Measurements from ENCODE around the gene NAA80. TPM values are rescaled to one million over a fixed set of nuclear protein-coding genes. Genes with fewer than 3 reads are reported as not detected.
A peak's percentile ranks its signal among the peaks of the same experiment; 100 is the strongest.

NAA80 gene
- total RNA-seq, 2 donors from 2014 or later: 24.4 to 37.8 TPM

DNA sequence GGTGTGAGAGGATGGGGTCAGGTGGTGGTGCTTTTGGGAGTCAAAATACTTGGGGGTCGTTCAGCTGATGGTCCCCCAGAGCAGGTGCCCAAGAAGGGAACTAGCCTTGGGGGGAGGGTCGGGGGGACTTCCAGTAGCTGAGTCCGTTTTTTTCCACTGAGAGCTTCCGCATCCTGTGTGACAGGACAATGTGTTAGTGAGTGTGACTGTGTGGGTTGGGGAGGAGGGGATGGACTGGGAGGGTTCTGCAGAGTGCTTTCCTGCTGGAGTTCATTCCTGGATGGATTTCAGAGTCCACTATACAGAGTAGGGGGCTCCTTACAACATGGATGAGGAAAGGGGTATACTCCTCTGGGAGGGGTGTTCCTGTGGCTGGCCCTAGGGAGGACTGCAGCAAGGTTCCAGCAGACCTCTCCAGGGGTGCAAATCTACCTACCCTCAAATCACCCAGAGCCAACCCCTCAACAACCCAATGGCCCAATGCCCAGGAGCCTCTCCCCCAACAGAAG is 23.9 kb upstream of the NAA80 start:
- Mint-ChIP-seq H3K4me1 (peaks cover 11% of the 10 kb centered on the region), H3K27ac (peak overlapping the region; percentile 25), H3K4me3 (peak overlapping the region; percentile 88)

DNA sequence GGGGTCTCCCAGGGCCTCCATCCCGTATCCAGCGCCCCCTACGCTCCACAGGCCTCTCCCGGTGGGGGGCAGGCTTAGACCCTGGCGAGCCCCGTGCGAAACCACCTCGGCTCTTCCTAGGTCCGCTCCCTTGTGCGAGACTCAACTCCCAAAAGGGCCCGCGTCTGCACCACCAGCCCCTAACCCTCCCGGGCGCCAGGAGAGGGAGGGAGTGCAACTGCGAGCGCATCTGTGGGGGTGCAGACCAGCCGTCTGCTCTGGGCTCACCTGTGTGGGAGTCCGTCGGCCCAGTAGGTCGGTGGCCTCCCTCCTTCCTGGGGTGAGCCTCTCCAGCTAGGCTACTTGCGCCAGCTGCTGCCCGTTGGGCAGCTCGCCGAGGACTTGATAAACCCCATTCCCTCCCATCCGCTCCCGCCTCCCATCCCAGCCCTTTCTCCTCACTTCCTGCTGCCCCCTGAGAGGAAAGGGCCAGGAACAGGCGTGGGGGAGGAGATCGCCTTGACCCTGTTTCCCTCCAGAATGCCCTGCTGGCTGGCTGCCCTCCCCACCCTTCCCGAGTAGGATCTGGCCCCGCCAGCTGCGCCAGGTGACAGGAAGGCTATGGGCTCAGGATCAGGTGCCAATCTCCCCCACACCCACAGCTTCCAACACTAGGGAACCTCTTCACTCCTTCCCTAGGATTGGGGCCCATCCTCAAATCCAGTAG is 23.3 kb upstream of the NAA80 start, which contains the start of gene HYAL2:
Gene HYAL2 (minus strand): TSS at position 360 of the 706 bp plus-strand sequence. CDS start 2,256 bp downstream, outside the sequence.
- Mint-ChIP-seq H3K27me3 (no peaks in the 10 kb centered on the region), H3K4me1 (peaks cover 11% of the 10 kb centered on the region), H3K27ac (peak within 1 kb of the TSS; percentile 88), H3K9me3 (no peaks in the 10 kb centered on the region), H3K36me3 (ENCODE audit: low read depth) (peaks cover 11% of the 10 kb centered on the region), H3K4me3 (peak within 1 kb of the TSS; percentile 88)
- no peak for ATAC-seq (replicated peaks)

More for the DNA sequence above, 23.9 kb upstream of the NAA80 start:
- H3K27me3 Mint-ChIP-seq: no peaks in the 10 kb centered on the region
- ATAC-seq (replicated peaks): no peak
- H3K36me3 Mint-ChIP-seq (ENCODE audit: low read depth): peaks cover 13% of the 10 kb centered on the region
- no peaks in the 10 kb centered on the region for H3K9me3 Mint-ChIP-seq

DNA sequence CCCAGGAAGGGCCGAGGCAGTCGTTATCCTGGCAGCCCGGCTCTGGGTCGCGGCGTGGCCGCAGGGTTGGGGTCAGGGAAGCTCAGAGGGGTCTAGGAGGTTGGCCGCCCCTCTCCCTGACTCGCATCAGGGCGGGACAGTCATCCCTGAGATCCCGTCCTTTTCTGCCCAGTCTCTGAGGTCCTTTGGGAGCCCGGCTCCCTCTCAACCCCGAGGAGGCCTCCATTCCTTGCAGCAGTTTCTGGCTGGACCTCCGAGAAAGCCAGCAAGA is 22.8 kb upstream of the NAA80 start:
- H3K27me3 Mint-ChIP-seq: no peaks in the 10 kb centered on the region
- H3K9me3 Mint-ChIP-seq: no peaks in the 10 kb centered on the region
- peaks cover 11% of the 10 kb centered on the region for H3K4me1 Mint-ChIP-seq
- no peak for ATAC-seq (replicated peaks)
- H3K36me3 Mint-ChIP-seq (ENCODE audit: low read depth): peaks cover 11% of the 10 kb centered on the region
- H3K27ac Mint-ChIP-seq: no peak overlapping the region
- H3K4me3 Mint-ChIP-seq: peak overlapping the region; percentile 88

GRCh38 chr3:50321336-50322114 is 22.3 kb upstream of the NAA80 start:
- H3K36me3 Mint-ChIP-seq (ENCODE audit: low read depth): peaks cover 11% of the 10 kb centered on the region
- no peaks in the 10 kb centered on the region for H3K27me3 Mint-ChIP-seq
- H3K27ac Mint-ChIP-seq: peak overlapping the region; percentile 88
- peaks cover 16% of the 10 kb centered on the region for H3K4me1 Mint-ChIP-seq
- H3K4me3 Mint-ChIP-seq: peak overlapping the region; percentile 88
- H3K9me3 Mint-ChIP-seq: no peaks in the 10 kb centered on the region
- peak; percentile 80 for ATAC-seq (replicated peaks)

GRCh38 chr3:50320853-50321335 is 21.7 kb upstream of the NAA80 start:
- Mint-ChIP-seq H3K4me1 (peaks cover 21% of the 10 kb centered on the region), H3K9me3 (no peaks in the 10 kb centered on the region), H3K4me3 (peak overlapping the region; percentile 88), H3K27ac (peak overlapping the region; percentile 87), H3K27me3 (no peaks in the 10 kb centered on the region), H3K36me3 (ENCODE audit: low read depth) (peaks cover 11% of the 10 kb centered on the region)
- ATAC-seq (replicated peaks): peak; percentile 61

DNA sequence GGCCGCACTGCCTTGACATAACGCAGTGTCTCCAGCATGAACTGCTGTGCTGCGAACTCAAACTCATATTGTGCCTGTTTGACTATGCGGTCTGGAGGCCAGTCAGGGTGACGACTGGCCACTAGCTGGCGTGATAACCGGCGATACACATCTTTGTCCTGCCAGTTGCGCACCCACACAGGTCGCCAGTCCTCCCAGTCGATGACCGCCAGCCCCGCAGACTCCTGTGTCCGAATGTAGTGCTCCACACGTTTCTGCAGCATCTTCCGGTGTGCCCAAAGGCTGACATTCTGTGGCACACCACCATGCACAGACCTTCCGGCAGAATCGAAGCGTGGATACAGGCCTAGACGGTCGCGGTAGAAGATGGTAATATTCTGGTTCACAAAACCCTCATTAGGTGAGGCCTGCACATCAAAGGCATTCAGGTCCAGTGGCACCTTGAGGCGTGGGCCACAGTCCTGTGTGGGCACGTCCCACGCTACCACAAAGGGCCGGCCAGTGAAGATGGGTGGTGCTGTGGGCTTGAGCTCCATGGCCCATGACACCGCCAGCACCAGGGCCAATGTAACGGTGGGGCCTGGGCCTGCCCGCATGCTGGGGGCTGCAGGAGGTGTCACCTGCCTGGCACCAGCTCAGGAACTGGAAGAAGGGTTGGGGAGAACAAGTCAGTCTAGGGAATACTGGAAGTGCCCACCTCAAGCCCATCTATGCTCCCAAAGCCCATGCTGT is 20.9 kb upstream of the NAA80 start:
- no peak for ATAC-seq (replicated peaks)
- peak overlapping the region; percentile 87 for H3K27ac Mint-ChIP-seq
- peaks cover 6% of the 10 kb centered on the region for H3K36me3 Mint-ChIP-seq (ENCODE audit: low read depth)
- no peaks in the 10 kb centered on the region for H3K27me3 Mint-ChIP-seq
- no peaks in the 10 kb centered on the region for H3K9me3 Mint-ChIP-seq
- H3K4me1 Mint-ChIP-seq: peaks cover 21% of the 10 kb centered on the region
- peak overlapping the region; percentile 88 for H3K4me3 Mint-ChIP-seq

GRCh38 chr3:50319181-50319893 is 20.1 kb upstream of the NAA80 start:
- H3K9me3 Mint-ChIP-seq: no peaks in the 10 kb centered on the region
- H3K4me1 Mint-ChIP-seq: peaks cover 21% of the 10 kb centered on the region
- H3K27me3 Mint-ChIP-seq: no peaks in the 10 kb centered on the region
- ATAC-seq (replicated peaks): no peak
- peak overlapping the region; percentile 88 for H3K4me3 Mint-ChIP-seq
- H3K36me3 Mint-ChIP-seq (ENCODE audit: low read depth): no peaks in the 10 kb centered on the region
- H3K27ac Mint-ChIP-seq: no peak overlapping the region

- H3K27me3 Mint-ChIP-seq: no peaks in the 10 kb centered on the region
- no peaks in the 10 kb centered on the region for H3K9me3 Mint-ChIP-seq
- peaks cover 21% of the 10 kb centered on the region for H3K4me1 Mint-ChIP-seq
- H3K4me3 Mint-ChIP-seq: peak overlapping the region; percentile 88
- H3K27ac Mint-ChIP-seq: no peak overlapping the region
- no peaks in the 10 kb centered on the region for H3K36me3 Mint-ChIP-seq (ENCODE audit: low read depth)
- no peak for ATAC-seq (replicated peaks)
Observed at GRCh38 chr3:50318615-50319014, 19.4 kb upstream of the NAA80 start.

GRCh38 chr3:50318163-50318562 is 19.0 kb upstream of the NAA80 start:
- Mint-ChIP-seq H3K27me3 (no peaks in the 10 kb centered on the region), H3K4me1 (peaks cover 21% of the 10 kb centered on the region), H3K4me3 (no peak overlapping the region), H3K9me3 (no peaks in the 10 kb centered on the region), H3K27ac (no peak overlapping the region), H3K36me3 (ENCODE audit: low read depth) (no peaks in the 10 kb centered on the region)
- no peak for ATAC-seq (replicated peaks)

DNA sequence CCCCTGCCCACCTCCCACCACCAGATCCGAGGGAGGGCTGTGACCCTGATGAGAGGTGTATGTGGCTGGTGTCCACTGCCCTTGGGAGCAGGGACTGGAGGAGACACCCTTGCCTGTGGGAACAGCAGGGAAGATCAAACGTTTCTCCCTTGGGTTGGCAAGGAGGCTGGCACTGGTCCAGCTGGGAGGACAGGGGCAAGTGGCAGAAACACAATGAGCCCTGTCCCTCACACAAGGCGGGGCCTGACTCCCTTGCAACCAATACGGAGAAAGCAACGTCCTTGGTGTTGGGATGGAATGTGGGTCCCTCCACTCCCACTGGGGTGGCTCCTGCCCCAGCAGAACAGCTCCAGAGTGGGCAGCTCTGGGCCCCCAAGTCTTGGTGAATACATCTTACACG is 18.1 kb upstream of the NAA80 start:
- ATAC-seq (replicated peaks): no peak
- Mint-ChIP-seq H3K4me3 (peak overlapping the region; percentile 71), H3K36me3 (ENCODE audit: low read depth) (no peaks in the 10 kb centered on the region), H3K27ac (peak overlapping the region; percentile 74), H3K27me3 (no peaks in the 10 kb centered on the region), H3K4me1 (peaks cover 21% of the 10 kb centered on the region), H3K9me3 (no peaks in the 10 kb centered on the region)

- Mint-ChIP-seq H3K27ac (peak overlapping the region; percentile 74), H3K9me3 (no peaks in the 10 kb centered on the region), H3K4me3 (peak overlapping the region; percentile 71), H3K4me1 (peaks cover 21% of the 10 kb centered on the region), H3K36me3 (ENCODE audit: low read depth) (no peaks in the 10 kb centered on the region), H3K27me3 (no peaks in the 10 kb centered on the region)
- ATAC-seq (replicated peaks): peak; percentile 80
Observed at GRCh38 chr3:50316657-50317242, 17.5 kb upstream of the NAA80 start.

- peak overlapping the region; percentile 47 for H3K27ac Mint-ChIP-seq
- H3K27me3 Mint-ChIP-seq: no peaks in the 10 kb centered on the region
Observed at GRCh38 chr3:50314816-50315215, 15.6 kb upstream of the NAA80 start.

GRCh38 chr3:50314342-50314741 is 15.1 kb upstream of the NAA80 start:
- Mint-ChIP-seq H3K27ac (peak overlapping the region; percentile 41), H3K36me3 (ENCODE audit: low read depth) (no peaks in the 10 kb centered on the region), H3K9me3 (no peaks in the 10 kb centered on the region), H3K27me3 (no peaks in the 10 kb centered on the region), H3K4me1 (peaks cover 13% of the 10 kb centered on the region), H3K4me3 (no peak overlapping the region)
- no peak for ATAC-seq (replicated peaks)

More at GRCh38 chr3:50314816-50315215, 15.6 kb upstream of the NAA80 start:
- no peaks in the 10 kb centered on the region for H3K36me3 Mint-ChIP-seq (ENCODE audit: low read depth)
- ATAC-seq (replicated peaks): no peak
- H3K9me3 Mint-ChIP-seq: no peaks in the 10 kb centered on the region
- H3K4me3 Mint-ChIP-seq: no peak overlapping the region
- peaks cover 16% of the 10 kb centered on the region for H3K4me1 Mint-ChIP-seq

Data from activated T-helper 17 cell treated with anti-CD3 and anti-CD28 coated beads, Interleukin-2, amount 50 U/mL, for 72 hours (primary cell).